Spleen (tissue), 3 donors: ENCODE measurements around the gene TMEM45A.

ENCODE experiments used
- POLR2A ChIP-seq, 3 donors: fragments of 450-650 bp; IDR thresholded peaks; one replicate each; pipeline ENCODE4 v1.5.1; 2017; ENCODE audit warnings: antibody characterized with exemption in 3 of 3, mild to moderate bottlenecking in 1 of 3
- POLR2AphosphoS5 ChIP-seq, 3 donors: sonication (generic); formaldehyde crosslinking; IDR thresholded peaks; one replicate each; pipeline ENCODE4 v1.5.1; 2017; ENCODE audit warnings: antibody characterized with exemption in 3 of 3

DNA sequence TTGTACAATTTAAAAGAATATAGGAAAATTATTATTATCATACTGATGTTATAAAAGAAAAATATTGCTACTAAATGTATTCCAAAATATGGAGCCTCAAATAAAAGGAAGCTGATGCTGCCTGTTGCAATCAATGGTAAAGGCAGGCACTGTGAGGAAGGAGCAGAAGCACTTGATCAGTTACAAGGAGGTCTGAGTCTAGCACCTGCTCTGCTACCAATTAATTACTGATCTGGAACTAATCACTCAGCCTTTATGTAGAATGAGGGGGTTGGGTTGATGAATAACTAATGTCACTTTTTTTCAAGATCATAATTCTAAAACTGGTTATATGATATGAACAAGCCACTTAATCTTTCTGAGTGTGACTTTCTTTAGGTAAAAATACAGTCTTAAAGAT lies 122.5 kb downstream of the TMEM45A start:
- TF ChIP-seq POLR2A (IDR thresholded peaks at IDR 0.05) (no peak), POLR2AphosphoS5 (IDR thresholded peaks at IDR 0.05) (no peak)
